Kidney glomerular epithelial cell (primary cell): ENCODE results near the gene APOL3.
"Not testable (repeated sequence)": the region's sequence is repeated elsewhere in the genome, so short reads cannot be mapped to it uniquely, and the experiment has no call there.

Experiments used
- DNase-seq: peaks from one replicate; lab custom pipeline; 2025; lab: John Stamatoyannopoulos, UW

The APOL3 gene

GRCh38 chr22:36160499-36160942 is at the start of gene APOL3:
APOL3 (minus strand) TSS chr22:36160755; CDS start chr22:36149055, 11,700 bp downstream.
- DNase-seq, result no peak

- DNase-seq, result no peak
These were observed 49.7 kb upstream of the APOL3 start for GRCh38 chr22:36210224-36210623.

GRCh38 chr22:36209488-36209908 is 48.9 kb upstream of the APOL3 start:
- not testable (repeated sequence) for DNase-seq

- DNase-seq, result no peak
These were observed 48.4 kb upstream of the APOL3 start for GRCh38 chr22:36208914-36209313.

- no peak for DNase-seq
These were observed 47.7 kb upstream of the APOL3 start for GRCh38 chr22:36208162-36208765.

- DNase-seq, result no peak
These were observed 45.7 kb upstream of the APOL3 start for GRCh38 chr22:36206255-36206654.

GRCh38 chr22:36205573-36205972 is 45.0 kb upstream of the APOL3 start:
- DNase-seq, result not testable (repeated sequence)

- no peak for DNase-seq
These were observed 44.1 kb upstream of the APOL3 start for GRCh38 chr22:36204632-36205015.

GRCh38 chr22:36204001-36204631 is 43.6 kb upstream of the APOL3 start:
- no peak for DNase-seq

GRCh38 chr22:36203441-36203840 is 42.9 kb upstream of the APOL3 start:
- not testable (repeated sequence) for DNase-seq

- not testable (repeated sequence) for DNase-seq
These were observed 42.4 kb upstream of the APOL3 start for GRCh38 chr22:36202906-36203305.

- DNase-seq, result no peak
These were observed 41.2 kb upstream of the APOL3 start, which contains the start of gene APOL4 for GRCh38 chr22:36201630-36202319. APOL4 (minus strand) TSS chr22:36201809; CDS start chr22:36201734, 75 bp downstream.

- DNase-seq, result not testable (repeated sequence)
These were observed 40.5 kb upstream of the APOL3 start for GRCh38 chr22:36201025-36201424.

- DNase-seq, result no peak
These were observed 38.5 kb upstream of the APOL3 start for GRCh38 chr22:36199001-36199551.

GRCh38 chr22:36198536-36198935 is 38.0 kb upstream of the APOL3 start:
- DNase-seq, result no peak

GRCh38 chr22:36197514-36198146 is 37.1 kb upstream of the APOL3 start:
- no peak for DNase-seq

GRCh38 chr22:36197065-36197440 is 36.5 kb upstream of the APOL3 start:
- no peak for DNase-seq

GRCh38 chr22:36196254-36197064 is 35.9 kb upstream of the APOL3 start:
- DNase-seq, result no peak

- DNase-seq, result peak; percentile 39
These were observed 34.4 kb upstream of the APOL3 start for GRCh38 chr22:36194971-36195370.

- no peak for DNase-seq
These were observed 33.8 kb upstream of the APOL3 start for GRCh38 chr22:36194385-36194784.

GRCh38 chr22:36193577-36193976 is 33.0 kb upstream of the APOL3 start:
- no peak for DNase-seq
